SK-N-SH treated with all-trans-retinoic acid at 6 μM for 48 hours (cell line): Measurements from ENCODE around the gene EMID1.

Experiments
- ATAC-seq: fragments of 200-7000 bp; cut with Tn5 transposase; 3 replicates; pipeline ENCODE4 v1.9.1; 2020; ENCODE audit warnings: mild to moderate bottlenecking, moderate library complexity
- BACH2 ChIP-seq: fragments of 250-450 bp; sonication (Bioruptor Pico); IDR thresholded peaks from 2 replicates; pipeline ENCODE4 v1.9.0; 2021; ENCODE audit warnings: mild to moderate bottlenecking, borderline replicate concordance
- ESRRG ChIP-seq: fragments of 250-450 bp; sonication (Bioruptor Pico); IDR thresholded peaks from 2 replicates; pipeline ENCODE4 v1.6.1; 2021; ENCODE audit warnings: mild to moderate bottlenecking
- ISL1 ChIP-seq: fragments of 250-450 bp; sonication (Bioruptor Pico); IDR thresholded peaks from 2 replicates; pipeline ENCODE4 v2.1.2; 2022; ENCODE audit warnings: mild to moderate bottlenecking, moderate library complexity
- OSR1 ChIP-seq: fragments of 250-450 bp; sonication (Bioruptor Pico); IDR thresholded peaks from 2 replicates; pipeline ENCODE4 v1.8.0; 2022; ENCODE audit warnings: moderate library complexity, mild to moderate bottlenecking, inconsistent platforms
- PPARA ChIP-seq: fragments of 250-450 bp; sonication (Bioruptor Pico); IDR thresholded peaks from 2 replicates; pipeline ENCODE4 v1.5.0; 2020; ENCODE audit warnings: mild to moderate bottlenecking, borderline replicate concordance
- RARB ChIP-seq: fragments of 250-450 bp; sonication (Bioruptor Pico); IDR thresholded peaks from 2 replicates; pipeline ENCODE4 v1.8.0; 2021; ENCODE audit warnings: mild to moderate bottlenecking, moderate library complexity
- SNAI2 ChIP-seq: fragments of 250-450 bp; sonication (Bioruptor Pico); IDR thresholded peaks from 2 replicates; pipeline ENCODE4 v1.5.0; 2020; ENCODE audit warnings: mild to moderate bottlenecking, moderate library complexity
- TCF4 ChIP-seq: fragments of 250-450 bp; sonication (Bioruptor Pico); IDR thresholded peaks from 2 replicates; pipeline ENCODE4 v1.8.0; 2021; ENCODE audit warnings: mild to moderate bottlenecking, moderate library complexity, borderline replicate concordance
- TOX ChIP-seq: fragments of 250-450 bp; sonication (Bioruptor Pico); IDR thresholded peaks from 2 replicates; pipeline ENCODE4 v1.8.0; 2021; ENCODE audit warnings: mild to moderate bottlenecking, moderate library complexity, borderline replicate concordance
- ZC3H10 ChIP-seq: fragments of 250-450 bp; sonication (Bioruptor Pico); IDR thresholded peaks from 2 replicates; pipeline ENCODE4 v1.5.1; 2021; ENCODE audit warnings: mild to moderate bottlenecking, moderate library complexity
- ZFP3 ChIP-seq: fragments of 250-450 bp; sonication (Bioruptor Pico); IDR thresholded peaks from 2 replicates; pipeline ENCODE4 v1.5.0; 2020; ENCODE audit warnings: mild to moderate bottlenecking, moderate library complexity
- ZFP30 ChIP-seq: fragments of 450-650 bp; formaldehyde crosslinking; IDR thresholded peaks from 2 replicates; pipeline ENCODE4 v1.5.0; 2022; ENCODE audit warnings: mild to moderate bottlenecking, moderate library complexity
- ZNF565 ChIP-seq: fragments of 450-650 bp; formaldehyde crosslinking; conservative IDR thresholded peaks from 2 replicates; pipeline ENCODE4 v1.5.0; 2020; ENCODE audit warnings: low read depth, mild to moderate bottlenecking, moderate library complexity
- ZNF70 ChIP-seq: fragments of 450-650 bp; formaldehyde crosslinking; IDR thresholded peaks from 2 replicates; pipeline ENCODE4 v1.5.0; 2020; ENCODE audit warnings: mild to moderate bottlenecking, moderate library complexity
- TF ChIP-seq, protein P1 (sequence below): fragments of 250-450 bp; sonication (Bioruptor Pico); IDR thresholded peaks from 2 replicates; pipeline ENCODE4 v1.5.1; 2021; ENCODE audit warnings: mild to moderate bottlenecking, moderate library complexity
- TF ChIP-seq, protein P2 (sequence below): fragments of 250-450 bp; sonication (Bioruptor Pico); IDR thresholded peaks from 2 replicates; pipeline ENCODE4 v1.8.0; 2020; ENCODE audit warnings: mild to moderate bottlenecking, moderate library complexity, borderline replicate concordance
- TF ChIP-seq, protein P3 (sequence below): fragments of 250-450 bp; sonication (Bioruptor Pico); IDR thresholded peaks from 2 replicates; pipeline ENCODE4 v1.5.0; 2020; ENCODE audit warnings: mild to moderate bottlenecking, moderate library complexity
- TF ChIP-seq, protein P4 (sequence below): fragments of 250-450 bp; sonication (Bioruptor Pico); IDR thresholded peaks from 2 replicates; pipeline ENCODE4 v1.5.1; 2020; ENCODE audit warnings: low read depth, mild to moderate bottlenecking, moderate library complexity

The EMID1 gene

DNA sequence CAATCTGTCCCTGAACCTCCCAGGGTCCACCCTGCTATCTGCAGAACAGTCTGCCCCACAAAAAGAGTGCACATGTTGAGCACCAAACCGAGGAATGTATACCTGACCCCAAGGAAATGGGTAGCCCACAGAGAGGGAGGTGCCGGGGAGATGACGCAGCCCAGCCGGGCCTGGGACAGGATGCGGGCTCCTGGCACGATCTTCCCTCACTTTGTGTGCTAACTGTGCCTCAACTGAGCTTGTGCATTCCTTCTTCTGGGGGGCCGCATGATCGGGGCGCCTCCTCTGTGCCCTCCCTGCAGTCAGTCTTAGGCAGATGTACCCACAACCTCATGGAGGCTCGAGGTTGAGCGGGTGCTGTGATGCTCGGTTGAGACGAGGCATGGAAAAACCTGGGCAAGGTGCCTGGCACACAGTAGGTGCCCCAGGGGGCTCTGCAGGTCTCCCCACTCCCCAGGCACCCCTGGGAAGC is 103.1 kb downstream of the EMID1 start:
- no peak for ATAC-seq

More for the DNA sequence above, 103.1 kb downstream of the EMID1 start:
- TF ChIP-seq, protein P1, sequence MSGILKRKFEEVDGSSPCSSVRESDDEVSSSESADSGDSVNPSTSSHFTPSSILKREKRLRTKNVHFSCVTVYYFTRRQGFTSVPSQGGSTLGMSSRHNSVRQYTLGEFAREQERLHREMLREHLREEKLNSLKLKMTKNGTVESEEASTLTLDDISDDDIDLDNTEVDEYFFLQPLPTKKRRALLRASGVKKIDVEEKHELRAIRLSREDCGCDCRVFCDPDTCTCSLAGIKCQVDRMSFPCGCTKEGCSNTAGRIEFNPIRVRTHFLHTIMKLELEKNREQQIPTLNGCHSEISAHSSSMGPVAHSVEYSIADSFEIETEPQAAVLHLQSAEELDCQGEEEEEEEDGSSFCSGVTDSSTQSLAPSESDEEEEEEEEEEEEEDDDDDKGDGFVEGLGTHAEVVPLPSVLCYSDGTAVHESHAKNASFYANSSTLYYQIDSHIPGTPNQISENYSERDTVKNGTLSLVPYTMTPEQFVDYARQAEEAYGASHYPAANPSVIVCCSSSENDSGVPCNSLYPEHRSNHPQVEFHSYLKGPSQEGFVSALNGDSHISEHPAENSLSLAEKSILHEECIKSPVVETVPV (CRISPR knock-in tag): no peak
- TF ChIP-seq ZNF70 (CRISPR knock-in tag) (no peak), TCF4 (CRISPR knock-in tag) (no peak), BACH2 (CRISPR knock-in tag) (no peak), OSR1 (CRISPR knock-in tag) (no peak), RARB (CRISPR knock-in tag) (no peak), PPARA (CRISPR knock-in tag) (no peak), ESRRG (no peak), SNAI2 (no peak), TOX (no peak), ZFP3 (CRISPR knock-in tag) (no peak), ZNF565 (CRISPR knock-in tag) (no peak), ZC3H10 (CRISPR knock-in tag) (no peak), ZFP30 (CRISPR knock-in tag) (no peak), ISL1 (CRISPR knock-in tag) (no peak)
- TF ChIP-seq, protein P2, sequence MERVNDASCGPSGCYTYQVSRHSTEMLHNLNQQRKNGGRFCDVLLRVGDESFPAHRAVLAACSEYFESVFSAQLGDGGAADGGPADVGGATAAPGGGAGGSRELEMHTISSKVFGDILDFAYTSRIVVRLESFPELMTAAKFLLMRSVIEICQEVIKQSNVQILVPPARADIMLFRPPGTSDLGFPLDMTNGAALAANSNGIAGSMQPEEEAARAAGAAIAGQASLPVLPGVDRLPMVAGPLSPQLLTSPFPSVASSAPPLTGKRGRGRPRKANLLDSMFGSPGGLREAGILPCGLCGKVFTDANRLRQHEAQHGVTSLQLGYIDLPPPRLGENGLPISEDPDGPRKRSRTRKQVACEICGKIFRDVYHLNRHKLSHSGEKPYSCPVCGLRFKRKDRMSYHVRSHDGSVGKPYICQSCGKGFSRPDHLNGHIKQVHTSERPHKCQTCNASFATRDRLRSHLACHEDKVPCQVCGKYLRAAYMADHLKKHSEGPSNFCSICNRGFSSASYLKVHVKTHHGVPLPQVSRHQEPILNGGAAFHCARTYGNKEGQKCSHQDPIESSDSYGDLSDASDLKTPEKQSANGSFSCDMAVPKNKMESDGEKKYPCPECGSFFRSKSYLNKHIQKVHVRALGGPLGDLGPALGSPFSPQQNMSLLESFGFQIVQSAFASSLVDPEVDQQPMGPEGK (CRISPR knock-in tag): no peak
- TF ChIP-seq, protein P3, sequence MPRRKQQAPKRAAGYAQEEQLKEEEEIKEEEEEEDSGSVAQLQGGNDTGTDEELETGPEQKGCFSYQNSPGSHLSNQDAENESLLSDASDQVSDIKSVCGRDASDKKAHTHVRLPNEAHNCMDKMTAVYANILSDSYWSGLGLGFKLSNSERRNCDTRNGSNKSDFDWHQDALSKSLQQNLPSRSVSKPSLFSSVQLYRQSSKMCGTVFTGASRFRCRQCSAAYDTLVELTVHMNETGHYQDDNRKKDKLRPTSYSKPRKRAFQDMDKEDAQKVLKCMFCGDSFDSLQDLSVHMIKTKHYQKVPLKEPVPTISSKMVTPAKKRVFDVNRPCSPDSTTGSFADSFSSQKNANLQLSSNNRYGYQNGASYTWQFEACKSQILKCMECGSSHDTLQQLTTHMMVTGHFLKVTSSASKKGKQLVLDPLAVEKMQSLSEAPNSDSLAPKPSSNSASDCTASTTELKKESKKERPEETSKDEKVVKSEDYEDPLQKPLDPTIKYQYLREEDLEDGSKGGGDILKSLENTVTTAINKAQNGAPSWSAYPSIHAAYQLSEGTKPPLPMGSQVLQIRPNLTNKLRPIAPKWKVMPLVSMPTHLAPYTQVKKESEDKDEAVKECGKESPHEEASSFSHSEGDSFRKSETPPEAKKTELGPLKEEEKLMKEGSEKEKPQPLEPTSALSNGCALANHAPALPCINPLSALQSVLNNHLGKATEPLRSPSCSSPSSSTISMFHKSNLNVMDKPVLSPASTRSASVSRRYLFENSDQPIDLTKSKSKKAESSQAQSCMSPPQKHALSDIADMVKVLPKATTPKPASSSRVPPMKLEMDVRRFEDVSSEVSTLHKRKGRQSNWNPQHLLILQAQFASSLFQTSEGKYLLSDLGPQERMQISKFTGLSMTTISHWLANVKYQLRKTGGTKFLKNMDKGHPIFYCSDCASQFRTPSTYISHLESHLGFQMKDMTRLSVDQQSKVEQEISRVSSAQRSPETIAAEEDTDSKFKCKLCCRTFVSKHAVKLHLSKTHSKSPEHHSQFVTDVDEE (CRISPR knock-in tag): no peak
- TF ChIP-seq, protein P4, sequence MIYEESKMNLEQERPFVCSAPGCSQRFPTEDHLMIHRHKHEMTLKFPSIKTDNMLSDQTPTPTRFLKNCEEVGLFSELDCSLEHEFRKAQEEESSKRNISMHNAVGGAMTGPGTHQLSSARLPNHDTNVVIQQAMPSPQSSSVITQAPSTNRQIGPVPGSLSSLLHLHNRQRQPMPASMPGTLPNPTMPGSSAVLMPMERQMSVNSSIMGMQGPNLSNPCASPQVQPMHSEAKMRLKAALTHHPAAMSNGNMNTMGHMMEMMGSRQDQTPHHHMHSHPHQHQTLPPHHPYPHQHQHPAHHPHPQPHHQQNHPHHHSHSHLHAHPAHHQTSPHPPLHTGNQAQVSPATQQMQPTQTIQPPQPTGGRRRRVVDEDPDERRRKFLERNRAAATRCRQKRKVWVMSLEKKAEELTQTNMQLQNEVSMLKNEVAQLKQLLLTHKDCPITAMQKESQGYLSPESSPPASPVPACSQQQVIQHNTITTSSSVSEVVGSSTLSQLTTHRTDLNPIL (CRISPR knock-in tag): no peak
